Measurements from ENCODE around the gene ZNF175. TPM values are rescaled to one million over a fixed set of nuclear protein-coding genes. Genes with fewer than 3 reads are reported as not detected.

The ZNF175 gene
- total and polyA plus RNA-seq, 4 experiments from 2014 or later, result 0.65 to 17.4 (median 9.9) TPM

DNA sequence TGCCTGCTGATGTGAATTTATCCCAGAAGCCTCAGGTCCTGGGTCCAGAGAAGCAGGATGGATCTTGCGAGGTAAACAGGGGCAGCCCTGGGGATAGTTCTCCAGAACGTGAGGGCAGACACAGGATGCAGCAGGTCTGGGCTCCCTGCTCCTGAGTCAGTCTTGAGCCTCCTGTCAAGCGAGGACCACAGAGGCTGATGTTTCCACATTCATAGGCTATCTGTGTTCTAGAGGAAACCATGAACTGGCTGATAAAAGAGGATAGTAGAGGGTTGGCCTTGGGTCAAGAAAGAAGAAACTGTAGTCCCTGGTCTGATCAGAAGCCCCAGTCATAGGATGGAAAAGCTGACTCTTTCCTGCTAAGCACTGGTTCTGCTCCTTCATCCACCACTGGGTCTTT is 2.2 kb downstream of the ZNF175 start:
- peaks cover 0 to under 1% of the 10 kb centered on the region in 2 donors for H3K27me3 Mint-ChIP-seq
- CTCF ChIA-PET (ENCODE audit: partially characterized antibody), result no interaction called here
- H3K4me3 Mint-ChIP-seq, result peak overlapping the region in 3 of 8 donors; percentile 15 to 43 (median 26)

GRCh38 chr19:51576850-51577249 is 5.8 kb downstream of the ZNF175 start:
- no peak overlapping the region for H3K27ac ChIP-seq (ENCODE audit: low read depth, low read length)
- CTCF ChIA-PET (ENCODE audit: partially characterized antibody), result no interaction called here
- H3K4me1 ChIP-seq (ENCODE audit: insufficient read depth, low read length), result peaks cover 7% of the 10 kb centered on the region
- no peaks in the 10 kb centered on the region for H3K9me3 ChIP-seq (ENCODE audit: control insufficient read depth in 1 of 2, low read length in 2 of 2)
- Mint-ChIP-seq H3K4me3 (no peak overlapping the region), H3K9me3 (peaks cover 0 to 15% (median 3%) of the 10 kb centered on the region in 8 donors), H3K27ac (no peak overlapping the region), H3K27me3 (no peaks in the 10 kb centered on the region), H3K36me3 (peaks cover 54 to 65% of the 10 kb centered on the region in 2 donors), H3K4me1 (peaks cover 8 to 20% (median 13%) of the 10 kb centered on the region in 4 donors)
- H3K4me3 ChIP-seq (ENCODE audit: low read length in 2 of 2), result no peak overlapping the region
- intact Hi-C loops (cut with micrococcal nuclease), result no loop called here
- no peaks in the 10 kb centered on the region for H3K27me3 ChIP-seq (ENCODE audit: insufficient read depth, low read length)
- no peak for DNase-seq
- POLR2A ChIA-PET (ENCODE audit: partially characterized antibody), result no interaction called here
- H3K36me3 ChIP-seq (ENCODE audit: insufficient read depth, low read length), result peaks cover 18% of the 10 kb centered on the region

More for the DNA sequence above, 2.2 kb downstream of the ZNF175 start:
- no peak for DNase-seq
- intact Hi-C loops (cut with micrococcal nuclease), result loop anchor here (5.0 kb wide), 1 partner anchor 129 kb away; no protein-coding TSS in a partner anchor
- H3K9me3 ChIP-seq (ENCODE audit: control insufficient read depth in 1 of 2, low read length in 2 of 2), result no peaks in the 10 kb centered on the region
- peak overlapping the region in 1 of 7 donors; percentile 29 for H3K27ac Mint-ChIP-seq
- peaks cover 7% of the 10 kb centered on the region for H3K36me3 ChIP-seq (ENCODE audit: insufficient read depth, low read length)
- H3K36me3 Mint-ChIP-seq, result peaks cover 30 to 47% of the 10 kb centered on the region in 2 donors
- POLR2A ChIA-PET (ENCODE audit: partially characterized antibody), result no interaction called here
- H3K4me1 Mint-ChIP-seq, result peaks cover 19 to 36% (median 26%) of the 10 kb centered on the region in 4 donors
- H3K4me1 ChIP-seq (ENCODE audit: insufficient read depth, low read length), result peaks cover 19% of the 10 kb centered on the region
- no peak overlapping the region for H3K27ac ChIP-seq (ENCODE audit: low read depth, low read length)
- H3K9me3 Mint-ChIP-seq, result peaks cover 0 to 4% (median 0%) of the 10 kb centered on the region in 8 donors
- H3K27me3 ChIP-seq (ENCODE audit: insufficient read depth, low read length), result no peaks in the 10 kb centered on the region
- H3K4me3 ChIP-seq (ENCODE audit: low read length in 2 of 2), result no peak overlapping the region

GRCh38 chr19:51586103-51586728 is 15.1 kb downstream of the ZNF175 start:
- ChIA-PET CTCF (ENCODE audit: partially characterized antibody) (no interaction called here), POLR2A (ENCODE audit: partially characterized antibody) (no interaction called here)
- Mint-ChIP-seq H3K4me3 (no peak overlapping the region), H3K36me3 (peaks cover 69 to 76% of the 10 kb centered on the region in 2 donors), H3K27ac (peak overlapping the region in 1 of 7 donors; percentile 29), H3K4me1 (no peaks in the 10 kb centered on the region), H3K9me3 (peaks cover 7 to 80% (median 57%) of the 10 kb centered on the region in 8 donors), H3K27me3 (no peaks in the 10 kb centered on the region)
- peaks cover 18% of the 10 kb centered on the region for H3K36me3 ChIP-seq (ENCODE audit: insufficient read depth, low read length)
- no peaks in the 10 kb centered on the region for H3K27me3 ChIP-seq (ENCODE audit: insufficient read depth, low read length)
- DNase-seq, result no peak
- H3K27ac ChIP-seq (ENCODE audit: low read depth, low read length), result no peak overlapping the region
- peaks cover 10 to 31% of the 10 kb centered on the region in 2 donors for H3K9me3 ChIP-seq (ENCODE audit: control insufficient read depth in 1 of 2, low read length in 2 of 2)
- intact Hi-C loops (cut with micrococcal nuclease), result no loop called here
- H3K4me3 ChIP-seq (ENCODE audit: low read length in 2 of 2), result no peak overlapping the region
- no peaks in the 10 kb centered on the region for H3K4me1 ChIP-seq (ENCODE audit: insufficient read depth, low read length)

DNA sequence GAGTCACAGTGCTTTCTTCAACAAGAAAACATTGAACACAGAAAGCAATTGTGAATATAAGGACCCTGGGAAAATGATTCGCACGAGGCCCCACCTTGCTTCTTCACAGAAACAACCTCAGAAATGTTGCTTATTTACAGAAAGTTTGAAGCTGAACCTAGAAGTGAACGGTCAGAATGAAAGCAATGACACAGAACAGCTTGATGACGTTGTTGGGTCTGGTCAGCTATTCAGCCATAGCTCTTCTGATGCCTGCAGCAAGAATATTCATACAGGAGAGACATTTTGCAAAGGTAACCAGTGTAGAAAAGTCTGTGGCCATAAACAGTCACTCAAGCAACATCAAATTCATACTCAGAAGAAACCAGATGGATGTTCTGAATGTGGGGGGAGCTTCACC is 15.7 kb downstream of the ZNF175 start:
- Mint-ChIP-seq H3K36me3 (peaks cover 64 to 70% of the 10 kb centered on the region in 2 donors), H3K4me1 (no peaks in the 10 kb centered on the region), H3K4me3 (no peak overlapping the region), H3K27me3 (no peaks in the 10 kb centered on the region), H3K27ac (no peak overlapping the region), H3K9me3 (peaks cover 7 to 75% (median 59%) of the 10 kb centered on the region in 8 donors)
- intact Hi-C loops (cut with micrococcal nuclease), result no loop called here
- Histone ChIP-seq H3K27ac (ENCODE audit: low read depth, low read length) (no peak overlapping the region), H3K4me3 (ENCODE audit: low read length in 2 of 2) (no peak overlapping the region), H3K36me3 (ENCODE audit: insufficient read depth, low read length) (peaks cover 14% of the 10 kb centered on the region), H3K4me1 (ENCODE audit: insufficient read depth, low read length) (no peaks in the 10 kb centered on the region), H3K27me3 (ENCODE audit: insufficient read depth, low read length) (no peaks in the 10 kb centered on the region), H3K9me3 (ENCODE audit: control insufficient read depth in 1 of 2, low read length in 2 of 2) (peaks cover 10 to 31% of the 10 kb centered on the region in 2 donors)
- no peak for DNase-seq
- ChIA-PET CTCF (ENCODE audit: partially characterized antibody) (no interaction called here), POLR2A (ENCODE audit: partially characterized antibody) (no interaction called here)

DNA sequence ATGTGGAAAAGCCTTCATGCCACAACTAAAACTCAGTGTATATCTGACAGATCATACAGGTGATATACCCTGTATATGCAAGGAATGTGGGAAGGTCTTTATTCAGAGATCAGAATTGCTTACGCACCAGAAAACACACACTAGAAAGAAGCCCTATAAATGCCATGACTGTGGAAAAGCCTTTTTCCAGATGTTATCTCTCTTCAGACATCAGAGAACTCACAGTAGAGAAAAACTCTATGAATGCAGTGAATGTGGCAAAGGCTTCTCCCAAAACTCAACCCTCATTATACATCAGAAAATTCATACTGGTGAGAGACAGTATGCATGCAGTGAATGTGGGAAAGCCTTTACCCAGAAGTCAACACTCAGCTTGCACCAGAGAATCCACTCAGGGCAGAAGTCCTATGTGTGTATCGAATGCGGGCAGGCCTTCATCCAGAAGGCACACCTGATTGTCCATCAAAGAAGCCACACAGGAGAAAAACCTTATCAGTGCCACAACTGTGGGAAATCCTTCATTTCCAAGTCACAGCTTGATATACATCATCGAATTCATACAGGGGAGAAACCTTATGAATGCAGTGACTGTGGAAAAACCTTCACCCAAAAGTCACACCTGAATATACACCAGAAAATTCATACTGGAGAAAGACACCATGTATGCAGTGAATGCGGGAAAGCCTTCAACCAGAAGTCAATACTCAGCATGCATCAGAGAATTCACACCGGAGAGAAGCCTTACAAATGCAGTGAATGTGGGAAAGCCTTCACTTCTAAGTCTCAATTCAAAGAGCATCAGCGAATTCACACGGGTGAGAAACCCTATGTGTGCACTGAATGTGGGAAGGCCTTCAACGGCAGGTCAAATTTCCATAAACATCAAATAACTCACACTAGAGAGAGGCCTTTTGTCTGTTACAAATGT is 16.4 kb downstream of the ZNF175 start:
- H3K27ac ChIP-seq (ENCODE audit: low read depth, low read length), result no peak overlapping the region
- peaks cover 10 to 31% of the 10 kb centered on the region in 2 donors for H3K9me3 ChIP-seq (ENCODE audit: control insufficient read depth in 1 of 2, low read length in 2 of 2)
- peaks cover 10% of the 10 kb centered on the region for H3K36me3 ChIP-seq (ENCODE audit: insufficient read depth, low read length)
- peaks cover 7 to 73% (median 61%) of the 10 kb centered on the region in 8 donors for H3K9me3 Mint-ChIP-seq
- H3K4me3 ChIP-seq (ENCODE audit: low read length in 2 of 2), result no peak overlapping the region
- intact Hi-C loops (cut with micrococcal nuclease), result no loop called here
- H3K27ac Mint-ChIP-seq, result no peak overlapping the region
- ChIA-PET POLR2A (ENCODE audit: partially characterized antibody) (no interaction called here), CTCF (ENCODE audit: partially characterized antibody) (no interaction called here)
- no peaks in the 10 kb centered on the region for H3K27me3 ChIP-seq (ENCODE audit: insufficient read depth, low read length)
- no peak overlapping the region for H3K4me3 Mint-ChIP-seq
- peaks cover 58 to 63% of the 10 kb centered on the region in 2 donors for H3K36me3 Mint-ChIP-seq
- H3K4me1 ChIP-seq (ENCODE audit: insufficient read depth, low read length), result no peaks in the 10 kb centered on the region
- H3K27me3 Mint-ChIP-seq, result no peaks in the 10 kb centered on the region
- peaks cover 0 to 2% (median under 1%) of the 10 kb centered on the region in 4 donors for H3K4me1 Mint-ChIP-seq
- no peak for DNase-seq

DNA sequence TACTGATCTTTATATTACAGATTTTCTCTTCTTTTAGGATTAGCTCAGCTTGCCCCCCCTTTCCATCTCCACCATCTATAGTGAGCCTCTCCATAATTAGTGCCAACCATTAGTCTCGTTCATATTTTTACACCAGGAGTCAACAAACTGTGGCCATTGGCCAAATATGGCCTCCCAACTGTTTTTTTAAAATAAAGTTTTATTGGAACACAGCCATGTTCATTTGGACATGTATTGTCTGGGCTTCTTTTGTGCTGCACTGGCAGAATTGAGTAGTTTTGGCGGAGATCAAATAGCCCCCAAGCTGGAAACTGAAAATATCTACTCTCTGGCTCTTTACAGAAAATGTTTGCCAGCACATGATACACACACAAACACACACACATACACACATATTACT is 18.4 kb downstream of the ZNF175 start:
- Mint-ChIP-seq H3K9me3 (peaks cover 4 to 61% (median 49%) of the 10 kb centered on the region in 8 donors), H3K27me3 (no peaks in the 10 kb centered on the region), H3K4me1 (peaks cover 11 to 15% (median 12%) of the 10 kb centered on the region in 4 donors), H3K4me3 (no peak overlapping the region), H3K36me3 (peaks cover 41 to 43% of the 10 kb centered on the region in 2 donors), H3K27ac (no peak overlapping the region)
- intact Hi-C loops (cut with micrococcal nuclease), result no loop called here
- H3K4me3 ChIP-seq (ENCODE audit: low read length in 2 of 2), result no peak overlapping the region
- H3K27me3 ChIP-seq (ENCODE audit: insufficient read depth, low read length), result no peaks in the 10 kb centered on the region
- POLR2A ChIA-PET (ENCODE audit: partially characterized antibody), result no interaction called here
- CTCF ChIA-PET (ENCODE audit: partially characterized antibody), result no interaction called here
- H3K9me3 ChIP-seq (ENCODE audit: control insufficient read depth in 1 of 2, low read length in 2 of 2), result peaks cover 10 to 31% of the 10 kb centered on the region in 2 donors
- no peak overlapping the region for H3K27ac ChIP-seq (ENCODE audit: low read depth, low read length)
- H3K4me1 ChIP-seq (ENCODE audit: insufficient read depth, low read length), result peaks cover 12% of the 10 kb centered on the region
- H3K36me3 ChIP-seq (ENCODE audit: insufficient read depth, low read length), result peaks cover 10% of the 10 kb centered on the region
- DNase-seq, result no peak

DNA sequence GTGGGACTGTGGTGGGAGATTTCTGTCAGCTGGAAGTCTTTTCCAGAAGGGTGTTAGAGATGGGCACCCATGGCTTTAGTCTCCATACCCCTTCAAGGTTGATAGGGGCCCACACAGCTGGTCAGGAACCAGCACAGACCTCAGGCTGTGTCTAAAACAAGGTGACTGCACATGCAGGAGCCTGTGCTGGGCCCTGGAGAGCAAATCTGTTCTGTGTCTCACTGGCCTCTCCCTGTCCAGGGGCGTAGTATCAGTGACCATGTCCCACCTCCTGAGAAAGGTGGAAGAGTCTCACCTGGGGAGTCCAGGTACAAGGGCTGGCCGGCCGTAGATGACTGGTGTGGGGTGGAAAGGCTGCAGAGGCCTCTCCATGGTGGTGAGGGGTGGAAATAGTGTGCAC is 19.4 kb downstream of the ZNF175 start:
- peaks cover 2 to 52% (median 40%) of the 10 kb centered on the region in 8 donors for H3K9me3 Mint-ChIP-seq
- peaks cover 33 to 34% of the 10 kb centered on the region in 2 donors for H3K36me3 Mint-ChIP-seq
- ChIA-PET CTCF (ENCODE audit: partially characterized antibody) (no interaction called here), POLR2A (ENCODE audit: partially characterized antibody) (no interaction called here)
- H3K36me3 ChIP-seq (ENCODE audit: insufficient read depth, low read length), result peaks cover 10% of the 10 kb centered on the region
- no peaks in the 10 kb centered on the region for H3K27me3 Mint-ChIP-seq
- peaks cover 16% of the 10 kb centered on the region for H3K4me1 ChIP-seq (ENCODE audit: insufficient read depth, low read length)
- DNase-seq, result no peak
- no peak overlapping the region for H3K27ac Mint-ChIP-seq
- no peaks in the 10 kb centered on the region for H3K27me3 ChIP-seq (ENCODE audit: insufficient read depth, low read length)
- peaks cover 10 to 26% of the 10 kb centered on the region in 2 donors for H3K9me3 ChIP-seq (ENCODE audit: control insufficient read depth in 1 of 2, low read length in 2 of 2)
- no peak overlapping the region for H3K4me3 Mint-ChIP-seq
- intact Hi-C loops (cut with micrococcal nuclease), result no loop called here
- peaks cover 16 to 24% (median 20%) of the 10 kb centered on the region in 4 donors for H3K4me1 Mint-ChIP-seq
- H3K27ac ChIP-seq (ENCODE audit: low read depth, low read length), result no peak overlapping the region
- no peak overlapping the region for H3K4me3 ChIP-seq (ENCODE audit: low read length in 2 of 2)

Data from CD4-positive, alpha-beta memory T cell (primary cell).